ENCODE results near the gene SLFN13.
"Not testable (repeated sequence)": the region's sequence is repeated elsewhere in the genome, so short reads cannot be mapped to it uniquely, and the experiment has no call there.

Gene SLFN13, protein sequence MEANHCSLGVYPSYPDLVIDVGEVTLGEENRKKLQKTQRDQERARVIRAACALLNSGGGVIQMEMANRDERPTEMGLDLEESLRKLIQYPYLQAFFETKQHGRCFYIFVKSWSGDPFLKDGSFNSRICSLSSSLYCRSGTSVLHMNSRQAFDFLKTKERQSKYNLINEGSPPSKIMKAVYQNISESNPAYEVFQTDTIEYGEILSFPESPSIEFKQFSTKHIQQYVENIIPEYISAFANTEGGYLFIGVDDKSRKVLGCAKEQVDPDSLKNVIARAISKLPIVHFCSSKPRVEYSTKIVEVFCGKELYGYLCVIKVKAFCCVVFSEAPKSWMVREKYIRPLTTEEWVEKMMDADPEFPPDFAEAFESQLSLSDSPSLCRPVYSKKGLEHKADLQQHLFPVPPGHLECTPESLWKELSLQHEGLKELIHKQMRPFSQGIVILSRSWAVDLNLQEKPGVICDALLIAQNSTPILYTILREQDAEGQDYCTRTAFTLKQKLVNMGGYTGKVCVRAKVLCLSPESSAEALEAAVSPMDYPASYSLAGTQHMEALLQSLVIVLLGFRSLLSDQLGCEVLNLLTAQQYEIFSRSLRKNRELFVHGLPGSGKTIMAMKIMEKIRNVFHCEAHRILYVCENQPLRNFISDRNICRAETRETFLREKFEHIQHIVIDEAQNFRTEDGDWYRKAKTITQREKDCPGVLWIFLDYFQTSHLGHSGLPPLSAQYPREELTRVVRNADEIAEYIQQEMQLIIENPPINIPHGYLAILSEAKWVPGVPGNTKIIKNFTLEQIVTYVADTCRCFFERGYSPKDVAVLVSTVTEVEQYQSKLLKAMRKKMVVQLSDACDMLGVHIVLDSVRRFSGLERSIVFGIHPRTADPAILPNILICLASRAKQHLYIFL

GRCh38 chr17:35448214-35448898 lies at the start of gene SLFN13:
Gene SLFN13 (minus strand): TSS chr17:35448766. CDS start chr17:35445680, 3,086 bp downstream.
- peak; percentile 6 for DNase-seq (ENCODE audit: low read depth in 2 of 2)

GRCh38 chr17:35496451-35497290 lies 48.1 kb upstream of the SLFN13 start:
- no peak for DNase-seq (ENCODE audit: low read depth in 2 of 2)

DNA sequence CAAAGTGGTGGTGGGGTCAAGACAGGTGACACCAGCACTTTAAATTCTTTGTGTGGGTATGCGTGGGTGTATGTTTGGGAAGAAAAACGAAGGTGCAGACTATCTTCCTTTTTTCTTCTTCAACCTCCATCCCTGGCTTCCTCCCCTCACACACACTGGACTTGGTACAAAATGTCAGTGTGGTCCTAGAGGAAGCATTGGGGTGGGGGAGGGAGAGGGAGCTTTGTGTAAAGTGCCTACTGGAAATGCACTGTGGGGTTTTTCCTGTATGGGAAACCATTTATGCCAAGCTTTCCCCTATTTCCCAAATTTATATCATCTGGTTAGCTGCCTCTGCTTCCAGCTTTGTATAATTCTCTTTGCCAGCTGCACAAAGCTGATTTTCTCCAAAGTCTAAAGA lies 44.5 kb upstream of the SLFN13 start:
- DNase-seq (ENCODE audit: low read depth in 2 of 2) = no peak

DNA sequence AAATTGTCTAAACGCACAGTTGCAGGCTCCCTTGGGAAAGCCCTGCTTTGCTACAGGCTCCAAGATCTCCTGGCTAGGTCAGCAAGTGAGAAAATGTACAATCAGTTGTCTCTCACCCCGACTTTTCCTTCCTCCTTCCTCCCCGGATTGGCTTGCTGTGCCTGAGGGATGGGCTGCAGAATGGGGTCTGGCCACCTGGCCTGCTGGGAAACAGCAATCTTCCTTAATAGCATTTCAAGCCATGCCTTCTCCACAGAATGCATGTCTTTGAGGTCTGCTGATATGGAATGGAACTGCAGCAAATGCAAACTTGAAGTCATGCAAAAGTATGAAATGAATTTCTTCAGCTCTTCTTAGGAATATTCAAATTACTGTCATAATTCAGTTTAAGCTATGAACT lies 42.9 kb upstream of the SLFN13 start:
- no peak for DNase-seq (ENCODE audit: low read depth in 2 of 2)

GRCh38 chr17:35489944-35490343 lies 41.4 kb upstream of the SLFN13 start:
- DNase-seq (ENCODE audit: low read depth in 2 of 2) = no peak

- no peak for DNase-seq (ENCODE audit: low read depth in 2 of 2)
Observed at GRCh38 chr17:35488991-35489390, 40.4 kb upstream of the SLFN13 start.

DNA sequence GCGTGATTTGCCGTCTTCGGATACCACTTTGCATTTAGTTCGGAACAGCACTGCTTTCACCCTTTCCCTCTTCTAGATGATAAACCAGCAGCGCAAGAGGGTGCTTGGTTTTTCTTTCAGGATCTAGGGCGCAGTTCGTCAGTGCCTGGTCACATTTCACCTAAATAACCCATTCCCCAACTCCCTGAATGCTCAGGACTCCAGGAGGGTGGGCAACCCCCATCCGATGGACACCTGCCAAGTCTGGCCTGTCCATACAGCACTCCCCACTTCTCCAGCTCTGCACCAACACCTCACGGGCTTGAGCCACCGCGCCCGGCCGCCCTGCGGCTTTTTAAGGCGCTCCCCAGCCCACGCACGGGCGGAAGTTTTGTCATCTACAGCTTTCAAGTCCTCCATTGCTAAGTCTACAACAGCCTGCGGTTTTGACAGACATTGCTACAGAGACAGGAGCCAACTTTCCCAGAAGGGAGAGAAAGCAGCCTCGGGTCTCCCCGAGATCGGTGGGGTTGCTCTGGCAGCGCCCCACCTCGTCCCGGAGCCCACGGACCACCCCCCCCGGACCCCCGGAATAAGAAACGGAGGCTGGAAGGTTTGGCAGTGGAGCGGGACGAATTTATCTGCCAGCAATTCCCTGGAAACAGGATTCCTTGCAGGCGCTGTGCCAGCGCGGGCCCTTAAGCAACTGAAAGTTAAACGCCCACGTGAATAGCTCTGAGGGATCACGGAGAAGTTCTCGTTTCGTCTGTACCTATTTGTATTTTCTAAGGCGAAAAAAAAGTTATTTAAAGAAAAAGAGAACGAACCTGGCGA lies 38.6 kb upstream of the SLFN13 start:
- DNase-seq (ENCODE audit: low read depth in 2 of 2) = peak in 1 of 2 experiments; percentile 17

GRCh38 chr17:35479271-35479670 lies 30.7 kb upstream of the SLFN13 start:
- no peak for DNase-seq (ENCODE audit: low read depth in 2 of 2)

DNA sequence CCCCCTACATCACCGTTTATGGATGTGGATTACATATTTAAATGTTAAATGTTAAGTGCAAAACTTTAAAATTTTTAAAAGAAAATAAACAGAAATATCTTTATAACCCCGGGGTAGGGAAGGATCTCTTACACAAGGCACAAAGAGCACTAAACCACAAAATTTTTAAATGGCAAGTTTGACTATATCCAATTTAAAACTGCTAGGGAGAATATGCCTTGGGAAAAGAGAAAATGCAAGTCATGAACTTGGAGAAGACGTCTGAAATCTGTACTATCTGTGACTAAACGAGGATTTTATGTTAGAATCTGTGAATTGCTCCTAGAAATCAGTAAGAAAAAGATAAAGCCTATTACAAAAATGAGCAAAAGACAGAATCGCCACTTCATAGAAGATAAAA lies 28.7 kb upstream of the SLFN13 start:
- DNase-seq (ENCODE audit: low read depth in 2 of 2) = no peak

DNA sequence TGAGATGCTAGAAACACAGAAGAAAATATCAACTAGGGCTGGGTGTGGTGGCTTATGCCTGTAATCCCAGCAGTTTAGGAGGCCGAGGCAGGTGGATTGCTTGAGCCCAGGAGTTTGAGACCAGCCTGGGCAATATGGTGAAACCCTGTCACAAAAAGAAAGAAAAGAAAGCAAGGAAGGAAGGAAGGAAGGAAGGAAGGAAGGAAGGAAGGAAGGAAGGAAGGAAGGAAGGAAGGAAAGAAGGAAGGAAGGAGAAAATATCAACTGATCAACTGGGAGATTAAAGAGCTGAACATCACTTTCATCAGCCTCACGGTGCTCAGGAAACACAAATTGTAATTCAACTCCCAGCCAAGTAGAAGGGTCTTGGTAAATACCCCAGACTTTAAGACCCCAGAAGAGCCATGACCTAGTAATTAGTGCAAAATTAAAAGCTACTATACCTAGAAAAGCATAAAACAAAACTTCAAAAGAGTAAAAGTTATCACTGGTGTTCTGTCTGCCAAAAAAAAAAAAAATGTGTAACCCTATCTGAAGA lies 27.8 kb upstream of the SLFN13 start:
- no peak for DNase-seq (ENCODE audit: low read depth in 2 of 2)

DNA sequence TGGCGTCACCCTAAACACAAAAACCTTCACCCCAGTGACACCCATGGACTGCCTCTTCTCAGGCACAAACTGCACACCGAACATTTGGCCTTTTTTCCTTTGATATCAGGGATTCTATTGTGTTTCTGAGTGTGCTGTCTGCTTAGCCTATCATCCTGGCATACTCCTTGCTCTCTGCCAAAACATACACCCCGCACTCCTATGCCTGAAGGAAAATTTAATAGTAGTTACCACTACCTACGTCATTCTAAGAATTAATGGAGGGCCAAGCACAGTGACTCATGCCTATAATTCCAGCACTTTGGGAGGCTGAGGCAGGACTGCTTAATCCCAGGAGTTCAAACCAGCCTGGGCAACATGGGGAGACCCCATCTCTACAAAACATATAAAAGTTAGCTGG lies 19.9 kb upstream of the SLFN13 start:
- DNase-seq (ENCODE audit: low read depth in 2 of 2) = no peak

- no peak for DNase-seq (ENCODE audit: low read depth in 2 of 2)
Observed at GRCh38 chr17:35467824-35468223, 19.3 kb upstream of the SLFN13 start.

DNA sequence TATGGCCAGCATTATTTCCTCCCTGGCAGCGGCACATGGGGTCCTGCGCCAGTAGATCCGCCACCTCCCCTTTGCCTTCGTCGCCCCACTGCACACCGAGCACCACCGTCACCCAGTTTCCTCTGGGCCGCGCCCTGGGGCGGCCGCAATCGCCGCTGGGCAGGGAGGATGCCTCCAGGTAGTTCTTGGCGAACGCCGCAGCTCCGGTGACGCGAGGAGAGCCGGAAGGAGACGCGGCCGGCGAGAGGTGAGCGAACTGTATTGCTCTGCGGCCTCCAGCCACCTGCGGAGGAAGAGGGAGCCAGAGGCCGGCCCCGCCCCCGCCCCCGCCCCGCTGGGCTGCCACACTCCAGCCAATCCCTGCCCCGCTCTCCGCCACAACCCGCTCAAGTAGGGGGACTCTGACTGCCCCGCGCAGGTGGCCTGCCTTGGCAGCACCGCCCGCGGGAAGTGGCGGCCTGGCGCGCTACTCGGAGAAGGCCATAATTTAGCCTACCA lies 11.8 kb upstream of the SLFN13 start:
- DNase-seq (ENCODE audit: low read depth in 2 of 2) = no peak

GRCh38 chr17:35454035-35454434 lies 5.5 kb upstream of the SLFN13 start:
- not testable (repeated sequence) for DNase-seq (ENCODE audit: low read depth in 2 of 2)

- no peak for DNase-seq (ENCODE audit: low read depth in 2 of 2)
Observed at GRCh38 chr17:35453171-35453570, 4.6 kb upstream of the SLFN13 start.

- DNase-seq (ENCODE audit: low read depth in 2 of 2) = no peak
Observed at GRCh38 chr17:35449371-35449931, 885 bp upstream of the SLFN13 start.

- no peak for DNase-seq (ENCODE audit: low read depth in 2 of 2)
Observed at GRCh38 chr17:35448899-35449227, 297 bp upstream of the SLFN13 start.

- DNase-seq (ENCODE audit: low read depth in 2 of 2) = no peak
Observed at GRCh38 chr17:35447499-35447898, 1.1 kb downstream of the SLFN13 start.

- no peak for DNase-seq (ENCODE audit: low read depth in 2 of 2)
Observed at GRCh38 chr17:35438433-35438832, 10.1 kb downstream of the SLFN13 start.
